ENCODE results near the gene SGK1. TPM values are rescaled to one million over a fixed set of nuclear protein-coding genes. Genes with fewer than 3 reads are reported as not detected.
"Not testable (repeated sequence)": the region's sequence is repeated elsewhere in the genome, so short reads cannot be mapped to it uniquely, and the experiment has no call there.

The SGK1 gene
- total RNA-seq, 1 experiment from 2014 or later = 161 TPM

DNA sequence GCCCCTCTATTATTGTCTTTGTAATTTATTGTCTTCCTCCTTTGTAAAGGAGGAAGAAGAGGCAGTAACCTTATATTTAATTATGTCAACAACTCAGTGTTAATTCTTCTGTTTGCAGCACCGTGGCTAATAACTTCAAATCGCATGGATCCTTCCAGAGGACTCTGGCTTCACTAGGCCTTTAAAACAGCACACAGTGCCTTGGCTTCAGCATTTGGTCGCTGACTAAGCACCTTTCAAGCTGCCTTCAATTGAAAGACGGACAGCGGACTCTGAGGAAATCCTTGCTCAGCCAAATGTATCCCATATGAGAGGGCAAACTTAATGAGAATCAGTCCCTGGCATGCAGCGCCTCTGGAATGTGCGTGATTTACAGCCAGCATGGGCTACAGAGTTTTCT, 64.2 kb downstream of the SGK1 start:
- DNase-seq (ENCODE audit: low spot score) = peak; percentile 35

DNA sequence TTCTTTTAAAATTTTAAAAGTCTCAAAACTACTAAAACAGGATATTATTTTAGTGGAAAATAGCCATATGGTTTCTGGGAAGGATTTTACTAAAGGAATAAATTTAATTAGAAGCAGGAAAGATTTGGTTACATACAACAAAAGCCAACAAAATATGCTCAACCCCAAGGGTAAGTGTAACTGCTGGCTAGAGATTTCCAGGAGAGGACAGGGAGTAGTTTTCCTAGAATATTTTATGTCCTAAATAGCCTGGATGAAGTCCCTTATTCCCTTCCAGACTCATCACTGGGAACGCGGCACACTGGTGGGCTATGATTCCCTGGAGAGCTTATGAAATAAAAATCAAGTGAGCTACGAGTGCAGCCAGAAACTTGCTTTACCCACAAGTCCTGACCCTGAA, 66.6 kb downstream of the SGK1 start:
- no peak for DNase-seq (ENCODE audit: low spot score)

DNA sequence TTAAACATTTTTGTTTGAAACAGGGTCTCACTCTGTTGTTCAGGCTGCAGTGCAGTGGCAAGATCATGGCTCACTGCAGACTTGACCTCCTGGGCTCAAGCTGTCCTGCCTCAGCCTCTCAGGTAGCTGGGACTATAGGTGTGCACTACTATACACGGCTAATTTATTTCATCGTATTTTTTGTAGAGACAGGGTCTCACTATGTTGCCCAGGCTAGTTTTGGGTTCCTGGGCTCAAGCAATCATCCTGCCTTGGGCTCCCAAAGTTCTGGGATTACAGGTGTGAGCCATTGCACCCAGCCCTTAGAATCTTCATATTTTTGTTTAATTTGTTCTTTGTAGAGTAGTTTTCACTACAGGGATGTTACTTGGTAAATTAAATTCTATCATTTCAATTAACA, 67.1 kb downstream of the SGK1 start:
- no peak for DNase-seq (ENCODE audit: low spot score)

- peak; percentile 55 for DNase-seq (ENCODE audit: low spot score)
Observed at GRCh38 chr6:134249759-134250602, 67.9 kb downstream of the SGK1 start.

DNA sequence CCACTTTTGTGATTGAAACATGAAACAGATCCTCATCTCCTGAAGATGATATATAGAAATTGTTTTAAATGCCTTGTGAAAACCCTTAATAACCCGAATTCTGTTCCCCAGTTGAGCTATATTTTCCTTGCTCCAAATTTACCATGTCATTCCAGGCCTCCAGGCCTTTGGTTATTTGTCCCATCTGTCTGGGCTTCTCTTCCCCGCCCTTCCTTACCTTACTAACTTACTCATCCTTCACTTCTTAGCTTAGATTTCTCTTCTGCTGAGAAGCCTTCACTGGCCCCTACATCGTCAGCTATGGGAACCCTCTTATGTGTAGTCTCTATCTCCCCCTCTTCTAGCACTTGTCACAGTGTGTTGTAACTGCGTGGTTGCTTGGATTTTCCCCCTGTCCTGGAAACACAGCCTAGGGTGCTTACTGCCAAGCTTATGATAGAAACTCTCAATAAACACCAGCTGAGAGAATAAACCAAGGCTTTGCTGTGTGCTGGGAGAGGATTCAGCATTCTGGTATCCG, 68.6 kb downstream of the SGK1 start:
- DNase-seq (ENCODE audit: low spot score) = no peak

DNA sequence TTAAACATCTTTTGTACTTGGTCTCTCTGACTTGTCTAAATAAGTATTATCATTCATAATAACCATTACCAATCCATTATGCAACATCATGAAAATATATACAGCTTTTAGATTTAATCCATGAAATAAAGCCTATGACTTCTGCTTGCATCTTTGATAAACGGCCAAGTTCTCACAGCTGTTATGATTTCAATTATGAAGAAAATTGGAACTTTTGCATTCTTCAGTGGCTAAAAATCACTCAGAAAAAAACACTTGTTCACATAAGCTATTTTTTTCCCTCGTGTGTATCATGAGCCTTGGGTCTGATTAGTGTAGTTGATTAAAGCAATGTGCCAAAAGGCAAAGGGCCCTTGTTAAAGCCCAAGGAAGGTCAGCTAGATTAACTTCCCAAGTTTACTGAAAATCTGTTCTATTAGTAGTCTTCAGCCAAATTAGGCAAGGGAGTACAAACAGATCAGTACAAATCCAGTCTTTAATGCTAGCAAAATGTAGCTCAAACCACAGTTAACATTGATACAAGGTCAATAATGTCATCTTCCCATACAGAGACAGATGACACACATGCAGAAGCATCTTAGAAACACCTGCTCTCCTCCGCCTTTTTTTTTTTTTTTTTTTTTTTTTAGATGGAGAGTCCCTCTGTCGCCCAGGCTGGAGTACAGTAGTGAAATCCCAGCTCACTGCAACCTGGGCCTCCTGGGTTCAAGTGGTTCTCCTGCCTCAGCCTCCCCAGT, 69.9 kb downstream of the SGK1 start:
- DNase-seq (ENCODE audit: low spot score) = no peak

- DNase-seq (ENCODE audit: low spot score) = no peak
Observed at GRCh38 chr6:134247231-134247833, 70.6 kb downstream of the SGK1 start.

- no peak for DNase-seq (ENCODE audit: low spot score)
Observed at GRCh38 chr6:134245706-134246105, 72.2 kb downstream of the SGK1 start.

DNA sequence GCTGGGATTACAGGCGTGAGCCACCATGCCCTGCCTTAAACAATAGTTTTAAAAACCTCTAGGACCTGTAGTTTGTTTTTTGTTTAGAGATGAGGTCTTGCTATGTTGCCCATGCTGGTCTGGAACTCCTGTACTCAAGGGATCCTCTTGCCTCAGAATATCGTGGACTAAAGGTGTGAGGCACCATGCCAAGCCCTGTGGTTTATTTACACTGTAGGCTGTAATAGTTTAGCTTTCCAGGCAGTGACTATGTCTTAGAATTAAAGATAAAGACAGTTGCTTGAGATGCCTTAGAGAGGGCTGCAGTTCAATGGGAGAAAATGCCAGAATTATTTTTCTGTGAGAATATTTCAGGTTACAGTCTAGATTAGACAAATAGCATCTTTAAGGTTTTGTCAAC, 72.9 kb downstream of the SGK1 start:
- DNase-seq (ENCODE audit: low spot score) = peak; percentile 44

GRCh38 chr6:134240665-134241431, 77.1 kb downstream of the SGK1 start:
- DNase-seq (ENCODE audit: low spot score) = no peak

- DNase-seq (ENCODE audit: low spot score) = no peak
Observed at GRCh38 chr6:134238960-134239795, 78.7 kb downstream of the SGK1 start.

DNA sequence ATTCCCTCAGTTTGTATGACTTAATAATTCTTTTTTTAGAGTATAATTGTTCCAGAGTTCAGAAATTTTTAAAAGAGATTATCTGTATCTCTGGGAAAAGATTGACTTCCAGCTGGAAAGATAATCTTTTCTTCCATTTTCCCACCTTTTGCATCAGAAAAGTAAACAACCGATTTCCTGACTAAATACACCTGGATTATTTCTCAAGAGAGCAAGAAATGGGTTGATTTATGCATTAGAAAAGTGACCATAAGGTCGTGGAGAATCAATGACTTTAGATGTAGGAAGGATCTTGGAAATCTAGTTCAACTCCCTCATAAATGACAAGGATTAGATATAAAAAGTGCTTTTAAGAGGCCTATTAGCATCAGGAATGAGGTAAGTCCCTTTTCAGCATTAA, 79.9 kb downstream of the SGK1 start:
- DNase-seq (ENCODE audit: low spot score) = no peak

DNA sequence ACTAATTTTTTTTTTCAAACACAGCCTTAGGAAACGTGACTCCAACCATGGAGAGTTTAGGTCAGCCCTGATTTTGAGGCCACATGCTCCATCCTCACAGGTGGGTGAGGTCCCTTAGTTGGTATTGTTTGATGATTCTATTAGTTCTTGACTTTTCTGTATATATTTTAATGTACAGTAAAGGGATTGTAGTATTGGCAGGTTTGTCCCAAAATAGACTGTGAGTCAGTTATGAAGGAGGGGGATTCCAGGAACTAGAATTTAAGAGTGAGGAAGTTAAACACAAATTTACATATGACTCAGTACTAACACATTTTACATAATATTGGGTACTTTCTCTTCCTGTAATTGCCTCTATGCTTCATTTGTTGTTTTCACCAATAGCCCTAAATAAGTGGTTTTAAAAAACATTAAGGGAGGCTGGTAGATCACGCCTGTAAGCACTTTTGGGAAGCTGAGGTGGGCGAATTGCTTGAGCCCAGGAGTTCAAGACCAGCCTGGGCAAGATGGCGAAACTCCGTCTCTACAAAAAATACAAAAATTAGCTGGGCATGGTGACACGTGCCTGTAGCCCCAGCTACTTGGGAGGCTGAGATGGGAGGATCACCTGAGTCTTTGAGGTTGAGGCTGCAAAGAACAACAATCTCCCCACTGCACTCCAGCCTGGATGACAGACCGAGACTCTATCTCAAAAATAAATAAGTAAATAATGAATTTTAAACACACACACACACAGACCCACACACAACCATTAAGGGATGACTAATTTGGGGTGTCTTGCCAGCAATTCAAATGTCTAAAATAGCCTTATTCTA, 81.8 kb downstream of the SGK1 start:
- DNase-seq (ENCODE audit: low spot score) = peak; percentile 73

- DNase-seq (ENCODE audit: low spot score) = not testable (repeated sequence)
Observed at GRCh38 chr6:134235334-134235733, 82.6 kb downstream of the SGK1 start.

DNA sequence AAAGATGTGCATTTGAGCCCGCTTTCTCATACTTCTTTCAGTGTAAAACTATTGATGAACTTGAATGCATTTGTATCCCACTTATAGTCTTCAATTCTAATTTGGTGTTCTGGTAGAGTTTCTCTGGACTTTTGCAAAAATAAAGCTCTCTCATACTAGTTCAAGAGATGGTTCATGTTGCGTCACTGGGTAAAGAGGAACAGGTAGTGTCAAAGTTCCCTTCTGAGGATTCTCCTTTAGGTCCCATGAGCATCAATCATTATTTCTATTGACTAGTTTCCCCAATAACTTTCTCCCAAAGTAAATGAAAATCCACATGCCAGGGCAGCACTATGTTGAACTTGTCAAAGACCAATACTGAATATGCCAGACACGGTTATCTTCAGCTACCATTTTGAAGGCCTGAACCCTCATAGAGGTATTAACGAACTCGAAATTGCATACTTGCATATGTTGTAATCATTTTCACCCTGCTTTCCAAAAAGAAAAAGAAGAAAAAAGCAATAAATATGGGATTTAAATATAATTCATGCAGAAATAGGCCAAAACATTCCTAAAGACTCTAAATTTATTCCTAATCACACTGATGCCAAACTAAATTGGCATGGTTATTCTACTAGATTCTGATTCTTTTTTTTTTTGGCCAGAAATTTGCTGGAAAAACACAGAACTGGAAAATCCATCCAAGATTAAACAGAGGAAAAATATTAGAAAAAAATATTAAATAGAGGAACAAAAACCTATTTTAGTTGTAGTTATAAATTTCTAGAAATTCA, 84.5 kb downstream of the SGK1 start:
- DNase-seq (ENCODE audit: low spot score) = no peak

DNA sequence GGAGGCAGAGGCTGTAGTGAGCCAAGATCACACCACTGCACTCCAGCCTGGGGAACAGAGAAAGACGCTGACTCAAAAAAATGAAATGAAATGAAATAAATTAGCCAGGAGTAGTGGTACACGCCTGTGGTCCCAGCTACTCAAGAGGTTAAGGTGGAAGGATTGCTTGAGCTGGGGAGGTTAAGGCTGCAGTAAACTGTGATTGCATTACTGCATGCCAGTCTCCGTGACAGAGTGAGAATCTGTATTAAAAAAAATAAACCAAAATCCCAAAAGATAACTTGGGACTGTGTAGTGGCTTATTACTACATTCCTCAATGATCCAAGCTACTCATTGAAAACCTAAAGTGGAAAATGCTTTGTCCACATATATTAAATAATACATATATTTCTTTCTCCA, 87.0 kb downstream of the SGK1 start:
- DNase-seq (ENCODE audit: low spot score) = no peak

- no peak for DNase-seq (ENCODE audit: low spot score)
Observed at GRCh38 chr6:134230087-134230700, 87.7 kb downstream of the SGK1 start.

DNA sequence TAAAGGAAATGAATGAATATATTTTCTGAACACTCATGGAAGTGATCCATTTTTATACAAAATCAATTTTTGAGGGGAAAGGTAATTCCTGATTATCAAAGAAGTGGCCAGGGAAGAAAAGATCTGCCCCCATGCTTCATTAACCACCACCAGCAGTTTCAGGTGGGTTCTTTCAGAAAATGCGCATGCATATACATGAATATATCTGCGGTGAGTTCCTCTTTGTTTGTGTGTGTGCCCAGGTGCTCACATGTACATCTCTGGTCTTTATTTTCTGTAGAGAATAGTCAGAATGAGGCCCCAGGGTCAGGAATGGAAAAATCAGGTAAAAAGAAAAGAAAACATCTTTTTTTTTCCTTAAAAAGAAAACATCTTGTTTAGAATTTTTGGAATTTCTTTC, 88.4 kb downstream of the SGK1 start:
- DNase-seq (ENCODE audit: low spot score) = no peak
